GM12878 (cell line): Measurements from ENCODE around the gene GMPR2. TPM values are rescaled to one million over a fixed set of nuclear protein-coding genes. Genes with fewer than 3 reads are reported as not detected.

Experiments used
- ATAC-seq: fragments of 200-7000 bp; cut with Tn5 transposase; 3 replicates; pipeline ENCODE4 v1.9.1; 2020; ENCODE audit warnings: mild to moderate bottlenecking, moderate library complexity
- BruUV-seq: library from RNA; stranded (reverse); fragments of 400-500 nt; replicated peaks from 2 replicates; lab custom pipeline; 2021; lab: Mats Ljungman, UMichigan
- CTCF ChIA-PET: fragments of 300-600 bp; sonication (Branson Sonifier 250); formaldehyde crosslinking; extraction: SDS; loops from one replicate; lab custom pipeline; 2021; ENCODE audit warnings: inconsistent platforms; lab: Yijun Ruan, JAX
- POLR2A ChIA-PET: fragments of 350-600 bp; formaldehyde crosslinking; extraction: SDS; loops from one replicate; lab custom pipeline; 2021; ENCODE audit warnings: inconsistent platforms; lab: Charles Lee
- RAD21 ChIA-PET: fragments of 300-600 bp; sonication (Branson Sonifier 250); formaldehyde crosslinking; loops from one replicate; lab custom pipeline; 2023; ENCODE audit warnings: antibody characterized with exemption; ENCODE audit not compliant: unreplicated experiment; lab: Charles Lee
- SMC1A ChIA-PET: fragments of 300-600 bp; sonication (Branson Sonifier 250); formaldehyde crosslinking; loops from one replicate; lab custom pipeline; 2023; ENCODE audit not compliant: unreplicated experiment, uncharacterized antibody; lab: Charles Lee
- DNase-seq: peaks from one replicate; pipeline ENCODE4 v3.0.0-alpha.2; 2011; ENCODE audit warnings: low read depth, low spot score
- FAIRE-seq: peaks from 3 replicates; lab custom pipeline; 2011; peaks lifted over from hg19 to GRCh38; lab: Jason Lieb, UNC
- H2AFZ ChIP-seq: 2 replicates; pipeline ENCODE4 v1.6.0; 2011; ENCODE audit warnings: low read depth, low read length, control low read depth; ENCODE audit not compliant: control insufficient read depth
- H3K27ac ChIP-seq: 2 replicates; pipeline ENCODE4 v1.5.1; 2011; ENCODE audit warnings: control low read depth; ENCODE audit not compliant: control insufficient read depth, insufficient read depth
- H3K27me3 ChIP-seq, 2 experiments: replicated peaks in 1 of 2; 2 replicates each; pipeline versions ENCODE4 v1.6.0 to v1.6.1; 2011; ENCODE audit warnings: low read length in 1 of 2; ENCODE audit not compliant: control insufficient read depth in 2 of 2, insufficient read depth in 2 of 2
- H3K36me3 ChIP-seq, 2 experiments: 2 replicates each; pipeline ENCODE4 v1.5.1; 2011; ENCODE audit warnings: low read length in 1 of 2; ENCODE audit not compliant: control insufficient read depth in 2 of 2, insufficient read depth in 2 of 2
- H3K4me1 ChIP-seq: 2 replicates; pipeline ENCODE4 v1.6.1; 2011; ENCODE audit warnings: mild to moderate bottlenecking, low read length, moderate library complexity, mixed read lengths; ENCODE audit not compliant: control insufficient read depth, insufficient read depth
- H3K4me2 ChIP-seq: 2 replicates; pipeline ENCODE4 v1.6.0; 2011; ENCODE audit warnings: control low read depth; ENCODE audit not compliant: control insufficient read depth, insufficient read depth
- H3K4me3 ChIP-seq: fragments of 200-600 bp; sonication (generic); 2 replicates; pipeline ENCODE4 v1.5.1; 2016
- H3K79me2 ChIP-seq: 2 replicates; pipeline ENCODE4 v1.6.0; 2011; ENCODE audit warnings: low read length; ENCODE audit not compliant: control insufficient read depth, insufficient read depth
- H3K9ac ChIP-seq: 2 replicates; pipeline ENCODE4 v1.8.0; 2011; ENCODE audit warnings: low read length, control low read depth, mixed read lengths; ENCODE audit not compliant: control insufficient read depth, insufficient read depth
- H3K9me3 ChIP-seq: replicated peaks from 3 replicates; pipeline ENCODE4 v1.5.1; 2011; ENCODE audit warnings: mild to moderate bottlenecking, low read length; ENCODE audit not compliant: control insufficient read depth, insufficient read depth
- H4K20me1 ChIP-seq: 2 replicates; pipeline ENCODE4 v1.6.0; 2011; ENCODE audit not compliant: control insufficient read depth, insufficient read depth
- BACH1 ChIP-seq: fragments of 450-650 bp; IDR thresholded peaks from 2 replicates; pipeline ENCODE4 v1.6.1; 2017; ENCODE audit warnings: mild to moderate bottlenecking, borderline replicate concordance
- GABPA ChIP-seq: IDR thresholded peaks from 2 replicates; pipeline ENCODE4 v1.6.1; 2014; ENCODE audit warnings: antibody characterized with exemption, low read depth, mild to moderate bottlenecking, inconsistent platforms
- NFYB ChIP-seq: IDR thresholded peaks from 2 replicates; pipeline ENCODE4 v1.6.1; 2011; ENCODE audit warnings: low read depth, mild to moderate bottlenecking, low read length, improper control_type of control experiment, moderate library complexity; ENCODE audit not compliant: insufficient read depth
- POLR2AphosphoS5 ChIP-seq: IDR thresholded peaks from 2 replicates; pipeline ENCODE4 v1.6.1; 2011; ENCODE audit warnings: mild to moderate bottlenecking, low read length, inconsistent platforms
- POU2F2 ChIP-seq: IDR thresholded peaks from 3 replicates; pipeline ENCODE4 v1.6.1; 2011; ENCODE audit warnings: low read depth, mild to moderate bottlenecking, low read length, borderline replicate concordance
- RB1 ChIP-seq: fragments of 450-650 bp; formaldehyde crosslinking; IDR thresholded peaks from 2 replicates; pipeline ENCODE4 v1.6.1; 2017; ENCODE audit warnings: mild to moderate bottlenecking, borderline replicate concordance
- SPI1 ChIP-seq: IDR thresholded peaks from 2 replicates; pipeline ENCODE4 v1.6.1; 2011; ENCODE audit warnings: low read depth, mild to moderate bottlenecking, low read length, moderate library complexity, borderline replicate concordance; ENCODE audit not compliant: insufficient read depth
- TCF12 ChIP-seq: IDR thresholded peaks from 2 replicates; pipeline ENCODE4 v1.6.1; 2011; ENCODE audit warnings: low read depth, mild to moderate bottlenecking, low read length
- WGBS: methylation state at CpG from one replicate; pipeline ENCODE4 v1.1.6; 2016; ENCODE audit warnings: low lambda C conversion rate; ENCODE audit not compliant: insufficient replicate concordance, insufficient coverage; ENCODE audit errors: missing lambda C conversion rate; 5-methylcytosine and 5-hydroxymethylcytosine counted together
- in situ Hi-C: fragments of 300-500 bp; cut with MboI; formaldehyde crosslinking; loops from 9 replicates; pipeline ENCODE4 v1.14.3; 2018; ENCODE audit warnings: mixed read lengths
- intact Hi-C: fragments of 100-400 bp; cut with micrococcal nuclease; formaldehyde crosslinking; loops from one replicate; pipeline ENCODE4 v1.14.2; 2022; ENCODE audit not compliant: unreplicated experiment
- polyA plus RNA-seq, 11 experiments: library from polyadenylated mRNA; depleted of rRNA in 4 of 11; unstranded in 6 of 11; stranded (reverse) in 5 of 11; fragments of >200 nt; fragmentation: Nextera tagmentation in 4 of 11; fragmentation: Illumina TruSeq in 1 of 11; extraction: Ambion mirVana in 4 of 11; extraction: Trizol in 1 of 11; gene quantifications; 1 replicate in 1 of 11; 2 replicates in 10 of 11; pipeline versions ENCODE4 v1.2.1 to v1.2.3, GENCODE V29; 2011 to 2016; ENCODE audit warnings: inconsistent platforms in 2 of 11, missing spikeins in 2 of 11, low read depth in 1 of 11
- total RNA-seq, 4 experiments: library from RNA; depleted of rRNA in 3 of 4; stranded (reverse); fragments of >200 nt in 3 of 4; fragmentation: Illumina TruSeq in 1 of 4; extraction: Trizol in 1 of 4; gene quantifications; 2 replicates each; pipeline versions ENCODE4 v1.2.1 to v1.2.3, GENCODE V29; 2013 to 2021

GMPR2 gene
- total and polyA plus RNA-seq, 10 of the 15 experiments (the other 5 are each of a cell fraction or from before 2014, with no cell fraction given) = 55.1 to 80.3 (median 61.5) TPM

GRCh38 chr14:24226473-24226872 is 6.3 kb upstream of the GMPR2 start:
- RAD21 ChIA-PET = interaction anchor here (1.4 kb wide), 1 partner anchor 16 kb away, joined by 7 read pairs; the partner anchor contains the start of gene TINF2
- ATAC-seq (no peak), FAIRE-seq (no peak), DNase-seq (no peak)
- Histone ChIP-seq H3K4me2 (no peak overlapping the region), H3K4me1 (peaks cover 3% of the 10 kb centered on the region; the same call in 1 of the 2 replicates), H3K79me2 (peaks cover 13% of the 10 kb centered on the region), H3K27ac (no peak overlapping the region), H3K4me3 (no peak overlapping the region), H3K9me3 (no peaks in the 10 kb centered on the region), H3K36me3 (no peaks in the 10 kb centered on the region; a peak in 1 of 4 replicates), H3K9ac (no peak overlapping the region), H2AFZ (no peak overlapping the region), H3K27me3 (no peaks in the 10 kb centered on the region), H4K20me1 (no peaks in the 10 kb centered on the region)
- in situ Hi-C loops (no loop called here), intact Hi-C loops (no loop called here)
- TF ChIP-seq TCF12 (no peak), BACH1 (no peak), SPI1 (no peak), POLR2AphosphoS5 (no peak), POU2F2 (no peak), NFYB (no peak), RB1 (no peak), GABPA (no peak)
- no TSS peak for BruUV-seq
- WGBS = 100% methylated on average over 1 of the region's 1 CpG
- CTCF ChIA-PET = interaction anchor here (0.8 to 2.7 kb wide), 4 partner anchors 11 to 81 kb away, joined by 3 to 14 read pairs (median 3); partner anchors contain the start of genes CHMP4A, CIDEB, MDP1 and TINF2
- SMC1A ChIA-PET = no interaction called here
- POLR2A ChIA-PET = interaction anchor here (0.7 kb wide), 1 partner anchor 62 kb away, joined by 4 read pairs; no protein-coding TSS in a partner anchor
